Globus pallidus (tissue), 1 donor: ENCODE data around the gene LRP5.

Experiments
- DNase-seq: peaks from one replicate; pipeline ENCODE4 v3.0.0-alpha.2; 2015; ENCODE audit warnings: low spot score

Gene LRP5

DNA sequence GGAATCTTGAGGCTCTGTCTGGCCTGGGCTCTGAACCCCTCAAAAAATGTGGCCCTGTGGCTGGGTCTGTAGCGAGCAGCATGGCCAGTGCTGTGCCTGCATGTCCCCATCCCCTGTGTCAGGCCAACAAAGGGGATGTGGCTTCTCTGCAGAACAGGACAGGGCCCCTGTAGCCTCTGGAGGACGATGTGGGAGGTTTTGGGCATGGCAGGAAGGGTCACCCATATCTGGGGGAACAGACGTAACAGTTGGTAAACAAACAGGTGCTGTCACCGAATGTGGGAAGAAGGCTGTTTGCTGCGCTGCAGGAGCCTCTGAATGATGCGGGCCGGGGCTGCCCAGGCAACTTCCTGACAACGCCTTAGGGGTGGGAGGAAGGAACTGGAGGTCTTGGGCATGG is 35.0 kb downstream of the LRP5 start:
- no peak for DNase-seq

DNA sequence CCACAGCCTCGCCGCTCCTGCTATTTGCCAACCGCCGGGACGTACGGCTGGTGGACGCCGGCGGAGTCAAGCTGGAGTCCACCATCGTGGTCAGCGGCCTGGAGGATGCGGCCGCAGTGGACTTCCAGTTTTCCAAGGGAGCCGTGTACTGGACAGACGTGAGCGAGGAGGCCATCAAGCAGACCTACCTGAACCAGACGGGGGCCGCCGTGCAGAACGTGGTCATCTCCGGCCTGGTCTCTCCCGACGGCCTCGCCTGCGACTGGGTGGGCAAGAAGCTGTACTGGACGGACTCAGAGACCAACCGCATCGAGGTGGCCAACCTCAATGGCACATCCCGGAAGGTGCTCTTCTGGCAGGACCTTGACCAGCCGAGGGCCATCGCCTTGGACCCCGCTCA is 35.5 kb downstream of the LRP5 start:
- DNase-seq: no peak

DNA sequence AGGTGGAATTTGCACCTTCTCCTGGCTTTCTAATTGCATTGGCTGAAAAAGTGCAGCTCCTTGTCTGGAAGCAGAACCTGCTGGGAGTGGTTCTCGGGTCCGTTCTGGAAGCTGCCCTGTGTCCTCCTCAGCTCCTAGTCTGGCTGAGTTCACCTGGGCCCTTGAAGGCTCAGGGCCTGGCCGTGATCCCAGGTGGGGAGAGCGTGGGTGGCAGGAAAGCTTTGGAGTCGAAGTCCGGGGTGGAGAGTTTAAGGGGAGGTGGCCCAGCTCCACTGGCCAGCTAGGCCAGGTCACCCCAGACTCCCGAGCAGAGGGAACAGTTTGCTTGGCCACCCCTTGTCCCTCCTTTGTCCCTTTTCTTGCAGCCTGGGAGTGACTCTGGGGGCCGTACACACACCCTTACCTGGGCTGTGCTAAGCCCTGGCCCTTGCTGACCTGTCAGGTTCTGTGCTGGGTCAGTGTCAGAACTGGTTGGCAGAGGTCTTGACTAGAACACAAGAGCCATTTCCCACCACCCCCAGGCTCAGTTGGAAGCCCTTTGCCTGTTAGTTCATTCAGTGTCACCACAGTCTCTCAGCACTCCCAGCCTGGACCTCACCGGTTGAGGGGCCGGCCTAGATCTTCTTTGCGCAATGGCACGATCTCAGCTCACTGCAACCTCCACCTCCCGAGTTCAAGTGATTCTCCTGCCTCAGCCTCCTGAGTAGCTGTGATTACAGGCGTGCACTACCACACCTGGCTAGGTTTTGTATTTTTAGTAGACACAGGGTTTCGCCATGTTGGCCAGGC is 37.3 kb downstream of the LRP5 start:
- DNase-seq: no peak

DNA sequence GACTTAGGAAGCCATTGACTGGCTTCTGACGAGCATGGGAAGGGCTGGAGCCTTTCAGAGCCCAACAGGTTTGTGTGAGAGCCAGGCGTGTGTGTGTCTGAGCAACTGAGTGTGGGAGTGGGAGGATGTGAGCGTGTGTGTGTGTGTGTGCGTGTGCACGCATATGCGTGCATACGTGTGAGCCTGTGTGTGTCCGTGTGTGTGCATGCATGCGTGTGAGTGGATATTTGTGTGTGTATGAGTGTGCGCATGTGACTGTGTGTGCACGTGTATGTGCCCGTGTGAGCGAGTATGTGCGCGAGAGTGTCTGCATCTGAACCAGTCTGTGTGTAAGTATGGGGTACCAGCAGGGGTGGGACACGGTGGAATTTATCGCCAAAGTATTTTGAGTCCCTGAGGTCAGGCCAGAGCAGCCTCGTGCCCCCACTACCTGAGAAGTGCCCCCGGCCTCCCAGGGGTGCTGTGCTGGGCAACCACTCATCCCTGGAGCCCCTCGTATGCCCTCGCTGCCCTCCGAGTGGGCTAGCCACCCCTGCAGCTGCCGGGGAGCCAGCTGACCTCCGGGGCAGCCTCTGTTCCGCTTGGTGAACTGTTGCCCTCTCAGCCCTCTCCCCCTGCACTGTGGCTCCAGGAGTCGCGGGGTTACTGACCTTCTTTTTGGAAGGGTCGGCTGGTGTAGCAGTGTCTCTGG is 38.5 kb downstream of the LRP5 start:
- no peak for DNase-seq

GRCh38 chr11:68351450-68352275 is 39.3 kb downstream of the LRP5 start:
- DNase-seq: no peak

DNA sequence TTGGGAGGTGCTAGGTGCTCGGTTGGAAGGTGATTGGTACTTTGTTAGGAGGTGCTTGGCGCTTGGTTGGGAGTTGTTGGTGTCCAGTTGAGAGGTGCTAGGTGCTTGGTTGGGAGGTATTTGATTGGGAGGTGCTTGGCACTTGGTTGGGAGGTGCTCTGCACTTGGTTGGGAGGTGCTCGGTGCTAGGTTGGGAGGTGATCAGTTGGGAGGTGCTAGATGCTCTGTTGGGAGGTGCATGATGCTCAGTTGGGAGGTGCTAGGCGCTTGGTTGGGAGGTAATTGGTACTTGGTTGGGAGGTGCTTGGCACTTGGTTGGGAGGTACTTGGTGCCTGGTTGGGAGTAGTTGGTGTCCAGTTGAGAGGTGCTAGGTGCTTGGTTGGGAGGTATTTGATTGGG is 40.2 kb downstream of the LRP5 start:
- DNase-seq: no peak

- DNase-seq: no peak
These were observed 40.7 kb downstream of the LRP5 start for GRCh38 chr11:68353118-68353517.

GRCh38 chr11:68353669-68354068 is 41.3 kb downstream of the LRP5 start:
- DNase-seq: no peak

DNA sequence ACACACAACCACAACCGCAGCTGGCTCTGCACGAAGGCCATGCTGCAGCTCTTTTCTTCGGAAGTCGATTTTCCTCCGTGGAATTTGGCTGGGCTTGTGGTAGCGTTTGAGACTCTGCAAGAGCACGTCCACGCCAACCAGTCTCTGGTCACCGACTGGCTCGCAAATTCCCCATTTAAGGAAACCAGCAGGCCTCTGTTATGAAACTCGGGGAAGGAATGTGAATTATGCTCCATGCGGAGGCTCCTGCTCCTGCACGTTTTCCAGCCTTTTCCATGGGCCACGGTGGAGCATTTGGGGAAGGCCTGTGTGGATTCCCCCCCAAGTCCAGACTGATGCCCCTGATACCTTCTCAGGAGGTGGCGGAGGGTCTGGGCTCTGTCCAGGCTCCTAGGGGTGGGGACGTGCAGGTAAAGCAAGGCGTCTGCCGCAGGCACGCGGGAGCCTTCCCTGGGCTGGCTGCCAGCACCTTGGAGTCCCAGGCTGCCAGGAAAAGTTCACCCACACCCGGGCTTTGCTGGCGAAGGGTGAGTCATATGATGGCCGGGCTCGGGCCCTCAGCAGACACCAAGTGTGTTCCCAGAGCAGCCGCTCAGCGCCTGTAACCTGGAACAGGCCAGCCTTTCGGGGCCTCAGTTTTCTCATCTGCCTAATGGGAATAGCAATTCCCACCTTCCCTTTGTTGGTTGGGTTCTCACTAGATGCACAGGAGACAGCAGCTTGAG is 41.9 kb downstream of the LRP5 start:
- no peak for DNase-seq

GRCh38 chr11:68355471-68355870 is 43.1 kb downstream of the LRP5 start:
- no peak for DNase-seq

DNA sequence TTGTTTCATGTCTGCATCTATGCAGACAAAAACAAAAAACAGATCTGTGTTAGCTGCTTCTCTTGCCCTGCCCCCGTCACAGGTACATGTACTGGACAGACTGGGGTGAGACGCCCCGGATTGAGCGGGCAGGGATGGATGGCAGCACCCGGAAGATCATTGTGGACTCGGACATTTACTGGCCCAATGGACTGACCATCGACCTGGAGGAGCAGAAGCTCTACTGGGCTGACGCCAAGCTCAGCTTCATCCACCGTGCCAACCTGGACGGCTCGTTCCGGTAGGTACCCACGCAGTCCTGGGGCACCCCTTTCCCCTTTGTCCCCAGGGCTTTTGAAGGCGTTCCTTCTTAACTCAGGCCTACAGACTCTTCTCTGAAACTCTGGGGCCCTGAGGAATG is 45.2 kb downstream of the LRP5 start:
- no peak for DNase-seq

- DNase-seq: no peak
These were observed 46.0 kb downstream of the LRP5 start for GRCh38 chr11:68358416-68358815.

DNA sequence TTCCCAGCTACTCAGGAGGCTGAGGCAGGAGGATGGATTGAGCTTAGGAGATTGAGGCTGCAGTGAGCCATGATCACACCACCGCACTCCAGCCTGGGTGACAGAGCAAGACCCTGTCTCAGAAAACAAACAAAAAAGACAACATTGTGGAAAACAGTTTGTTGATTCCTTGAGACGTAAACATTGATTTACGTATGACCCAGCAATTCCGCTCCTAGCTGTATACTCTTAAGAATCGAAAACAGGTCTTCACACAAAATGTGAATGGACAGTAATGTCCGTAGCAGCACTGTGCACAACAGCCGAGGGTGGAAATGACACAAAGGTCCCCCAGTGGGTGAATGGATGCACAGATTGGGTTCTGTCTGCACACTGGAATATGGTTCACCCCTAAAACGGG is 49.3 kb downstream of the LRP5 start:
- no peak for DNase-seq

GRCh38 chr11:68362801-68363379 is 50.5 kb downstream of the LRP5 start:
- DNase-seq: no peak

- DNase-seq: no peak
These were observed 51.4 kb downstream of the LRP5 start for GRCh38 chr11:68363776-68364175.

- no peak for DNase-seq
These were observed 52.2 kb downstream of the LRP5 start for GRCh38 chr11:68364581-68364980.

- no peak for DNase-seq
These were observed 53.6 kb downstream of the LRP5 start for GRCh38 chr11:68365943-68366435.

DNA sequence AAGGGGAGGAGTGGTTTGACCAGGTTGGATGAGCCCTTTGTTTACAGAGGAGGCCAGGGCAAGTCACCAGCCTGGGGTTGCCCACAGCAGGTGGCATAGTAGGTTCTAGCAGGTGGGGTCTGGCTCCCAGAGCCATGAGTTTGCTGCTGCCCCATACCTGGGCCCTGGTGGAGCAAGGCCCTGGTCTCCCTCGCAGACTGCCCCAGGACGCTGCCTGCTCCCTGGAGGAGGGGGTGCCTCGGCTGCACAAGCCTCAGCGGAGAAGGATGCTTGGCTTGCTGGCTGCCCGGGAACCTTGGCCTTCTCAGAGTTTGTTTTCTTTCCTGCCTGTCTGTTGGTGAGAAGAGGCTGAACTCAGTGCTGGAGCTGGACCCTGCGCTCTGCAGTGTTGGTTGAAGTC is 54.9 kb downstream of the LRP5 start:
- no peak for DNase-seq

GRCh38 chr11:68369756-68370155 is 57.4 kb downstream of the LRP5 start:
- no peak for DNase-seq

DNA sequence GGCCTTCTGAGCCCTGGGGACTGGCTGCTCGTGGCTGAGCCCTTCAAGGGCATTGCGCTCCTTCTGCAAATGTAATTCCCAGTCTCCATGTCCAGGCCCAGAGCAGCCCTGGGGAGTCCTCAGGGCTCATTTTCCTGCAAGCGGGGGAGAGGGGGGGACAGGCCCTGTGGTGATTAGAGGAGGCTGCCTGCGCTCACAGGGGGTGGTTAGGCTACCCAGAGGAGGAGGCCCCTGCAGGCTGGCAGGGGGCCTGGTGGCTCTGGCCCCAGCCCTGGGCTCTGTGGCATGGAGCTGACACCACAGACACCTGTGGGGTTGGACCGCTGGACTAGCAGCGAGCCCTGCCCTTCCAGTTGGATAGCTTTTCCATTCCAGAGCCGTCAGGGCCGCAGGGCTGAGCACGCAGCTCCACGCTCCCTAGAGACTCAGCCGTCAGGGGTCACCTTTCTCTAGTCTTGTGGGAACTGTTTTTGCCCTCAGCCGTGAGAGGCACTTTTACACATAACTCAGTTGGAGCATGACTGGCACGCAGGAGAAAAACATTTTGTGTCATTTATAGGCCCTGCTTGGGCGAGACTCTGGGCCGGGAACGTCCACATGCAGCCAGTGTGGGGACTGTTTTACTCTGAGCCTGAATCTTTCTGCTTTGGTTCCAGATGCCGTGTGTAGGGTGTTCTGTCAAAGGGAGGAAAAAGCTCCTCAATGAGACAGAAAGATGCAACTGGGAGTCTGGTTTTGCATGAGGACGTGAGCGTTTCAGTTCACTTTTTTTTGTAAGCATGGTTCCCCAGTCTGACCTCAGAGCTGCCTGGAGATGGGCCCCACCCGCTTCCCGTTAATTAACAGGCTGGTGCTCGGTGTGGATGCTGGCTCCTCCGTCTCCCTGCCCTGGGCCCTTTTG is 58.1 kb downstream of the LRP5 start:
- DNase-seq: no peak
